Measurements from ENCODE around the gene RIN2. TPM values are rescaled to one million over a fixed set of nuclear protein-coding genes. Genes with fewer than 3 reads are reported as not detected.
"Not testable (repeated sequence)": the region's sequence is repeated elsewhere in the genome, so short reads cannot be mapped to it uniquely, and the experiment has no call there.

The RIN2 gene
- total RNA-seq, 2 donors from 2014 or later, result 49.2 to 68.0 TPM

DNA sequence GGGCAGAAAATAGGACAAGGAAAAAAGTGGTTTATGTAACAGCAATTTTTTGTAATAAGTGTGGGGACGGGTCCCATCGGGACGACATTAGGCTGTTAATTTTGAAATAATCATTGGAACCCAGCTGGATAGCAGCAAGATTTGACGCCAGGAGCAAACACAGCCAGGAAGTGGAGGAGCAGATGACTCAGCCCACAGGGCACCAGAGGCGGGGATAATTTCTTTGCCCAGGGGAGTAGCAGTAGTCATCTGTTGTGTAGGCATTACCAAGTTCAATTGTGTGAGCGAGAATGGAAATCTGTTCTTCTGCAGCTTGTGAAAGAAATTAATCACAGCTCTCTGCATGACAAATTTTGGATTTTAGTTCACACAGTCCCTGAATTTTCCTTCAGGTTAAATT, 22.6 kb upstream of the RIN2 start:
- DNase-seq (ENCODE audit: low spot score), result peak; percentile 91
- intact Hi-C loops (cut with DNase I), result no loop called here

DNA sequence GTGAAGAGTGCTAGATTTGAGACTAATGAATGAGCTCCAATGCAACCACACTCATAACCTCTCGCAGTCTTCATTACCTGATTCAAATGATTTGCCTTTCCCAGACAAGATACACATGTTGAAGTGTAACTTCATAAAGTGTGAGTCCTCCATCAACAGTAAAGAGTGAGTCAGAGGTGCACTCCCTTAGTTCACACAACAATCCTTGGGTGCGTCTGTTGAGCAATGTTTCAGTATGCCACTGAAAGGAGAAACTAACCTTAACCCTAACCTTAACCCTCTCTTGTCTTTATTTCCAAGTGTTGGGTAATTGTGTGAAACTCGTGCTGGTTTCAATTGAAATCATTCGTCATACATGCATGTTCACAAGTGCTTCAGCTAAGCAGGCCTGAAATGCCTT, 21.0 kb upstream of the RIN2 start:
- no peak for DNase-seq (ENCODE audit: low spot score)
- intact Hi-C loops (cut with DNase I), result no loop called here

DNA sequence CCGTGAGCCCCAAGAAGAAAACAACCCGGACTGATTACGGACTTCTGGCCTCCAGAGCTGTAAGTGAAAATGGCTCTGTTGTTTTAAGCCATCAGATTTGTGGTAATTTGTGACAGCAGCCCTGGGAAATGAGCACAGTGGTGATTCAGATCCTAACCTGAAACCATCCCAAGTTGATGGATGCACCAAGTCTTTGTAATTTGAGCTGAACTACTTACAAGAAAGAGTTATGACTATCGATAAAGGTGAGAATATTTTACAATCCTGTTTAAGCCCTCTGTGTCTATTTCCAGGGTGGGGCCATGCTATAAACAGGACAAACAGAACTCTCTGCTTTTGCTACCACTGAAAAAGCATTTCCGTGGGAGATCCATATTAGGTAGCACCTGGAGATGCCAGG, 19.1 kb upstream of the RIN2 start:
- DNase-seq (ENCODE audit: low spot score), result no peak
- intact Hi-C loops (cut with DNase I), result no loop called here

DNA sequence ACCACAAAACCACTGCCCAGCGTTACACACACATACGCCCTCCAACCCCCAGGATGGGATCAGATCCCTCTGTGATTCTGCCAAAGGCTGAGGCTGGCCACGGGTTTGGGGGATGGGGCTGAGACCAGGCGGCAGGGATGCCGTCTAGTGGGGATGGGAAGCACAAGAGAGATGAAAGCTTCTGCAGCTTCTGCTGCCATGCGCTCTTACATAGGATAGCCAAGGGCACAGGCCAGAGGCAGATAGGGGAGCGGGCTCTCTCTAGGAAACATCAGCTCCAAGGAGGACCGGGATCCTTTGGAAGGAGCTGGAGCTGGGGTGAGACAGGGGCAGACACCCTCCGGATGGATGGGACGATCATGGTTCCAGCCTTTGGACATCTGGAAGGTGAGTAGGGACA, 18.7 kb upstream of the RIN2 start:
- DNase-seq (ENCODE audit: low spot score), result no peak
- intact Hi-C loops (cut with DNase I), result no loop called here

DNA sequence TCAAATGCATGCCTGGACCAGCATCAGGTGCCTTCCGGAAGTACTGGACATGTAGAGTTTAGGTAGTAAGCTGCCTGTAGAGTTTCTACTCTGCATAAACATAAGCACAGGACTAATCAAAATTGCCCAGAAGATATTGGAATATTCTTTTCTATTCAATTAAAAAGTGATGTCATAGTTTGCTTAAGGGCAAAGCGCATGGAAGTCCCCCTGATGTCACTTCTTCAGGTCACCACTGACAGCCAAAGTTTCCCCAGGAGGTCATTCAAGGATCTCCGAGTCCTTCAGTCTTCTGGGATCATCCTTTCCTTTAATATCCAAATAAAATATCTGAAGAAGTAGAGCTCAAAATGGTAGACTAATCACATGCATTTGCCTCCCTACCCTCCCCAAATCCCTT, 17.5 kb upstream of the RIN2 start:
- intact Hi-C loops (cut with DNase I), result no loop called here

DNA sequence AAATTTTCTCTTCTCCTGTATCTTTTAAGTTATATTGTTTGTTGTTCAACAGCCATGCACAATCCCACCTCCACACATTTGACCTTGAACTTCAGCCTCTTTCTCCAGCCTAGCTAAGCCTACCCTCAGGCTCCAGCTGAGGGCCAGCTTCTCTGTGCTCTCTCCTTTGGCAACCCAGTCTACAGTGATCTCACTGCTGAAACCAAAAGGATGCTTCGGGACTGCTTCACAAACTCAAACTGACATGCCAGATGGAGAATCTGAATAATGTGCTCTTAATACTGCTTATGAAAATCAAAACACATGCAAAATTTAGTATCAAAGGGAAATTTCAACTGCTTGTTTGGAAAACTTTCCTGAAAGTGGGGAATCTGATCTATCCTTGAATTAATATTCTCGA, 16.1 kb upstream of the RIN2 start:
- DNase-seq (ENCODE audit: low spot score), result no peak
- intact Hi-C loops (cut with DNase I), result no loop called here

More for the DNA sequence above, 17.5 kb upstream of the RIN2 start:
- no peak for DNase-seq (ENCODE audit: low spot score)

DNA sequence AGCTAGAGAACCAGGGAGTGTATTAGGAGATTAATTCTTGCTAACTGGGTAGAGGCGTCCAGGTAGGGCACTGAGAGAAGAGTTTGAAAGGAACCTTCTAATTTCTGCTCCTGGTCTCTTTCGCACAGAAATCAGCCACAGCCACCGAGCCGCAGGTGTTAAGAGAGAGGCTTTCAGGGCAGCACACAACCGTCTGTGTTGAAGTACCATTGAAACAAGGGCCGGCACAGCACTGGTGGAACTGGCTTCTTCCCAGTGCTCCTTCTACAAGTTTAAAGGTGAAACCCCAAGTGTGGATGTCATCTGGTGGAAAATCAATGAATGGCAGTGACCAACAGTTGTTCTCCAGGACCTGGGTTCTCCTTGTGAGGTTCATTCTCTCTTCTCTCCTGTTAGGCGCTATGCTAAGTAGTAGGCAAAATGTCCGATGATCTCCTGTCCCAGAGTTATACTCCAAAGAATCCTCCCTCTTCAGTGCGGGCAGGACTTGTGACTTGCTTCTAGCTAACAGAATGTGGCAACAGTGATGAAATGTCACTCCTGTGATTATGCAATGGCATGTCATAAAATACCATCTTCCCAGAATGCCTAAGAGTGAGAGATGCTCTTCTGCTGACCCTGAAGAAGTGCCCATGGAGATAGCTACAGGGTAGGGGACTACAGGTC, 15.0 kb upstream of the RIN2 start:
- intact Hi-C loops (cut with DNase I), result no loop called here
- DNase-seq (ENCODE audit: low spot score), result no peak

DNA sequence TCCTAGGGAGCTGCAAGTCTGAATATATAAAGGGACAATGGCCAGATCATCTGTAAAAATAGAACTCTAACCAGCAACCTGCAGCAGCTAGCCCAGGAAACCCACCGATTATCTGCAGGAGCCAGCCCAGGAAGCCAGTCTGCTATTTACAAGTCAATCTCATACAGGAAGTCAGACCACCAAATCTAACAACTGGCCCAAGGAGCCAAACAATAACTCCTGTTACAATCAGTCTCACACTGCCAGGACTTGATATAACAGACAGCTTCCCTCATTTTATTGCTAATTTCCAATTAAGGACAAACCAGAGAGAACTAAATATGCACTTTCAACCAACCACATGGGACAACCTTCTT, 14.4 kb upstream of the RIN2 start:
- DNase-seq (ENCODE audit: low spot score), result no peak
- intact Hi-C loops (cut with DNase I), result no loop called here

DNA sequence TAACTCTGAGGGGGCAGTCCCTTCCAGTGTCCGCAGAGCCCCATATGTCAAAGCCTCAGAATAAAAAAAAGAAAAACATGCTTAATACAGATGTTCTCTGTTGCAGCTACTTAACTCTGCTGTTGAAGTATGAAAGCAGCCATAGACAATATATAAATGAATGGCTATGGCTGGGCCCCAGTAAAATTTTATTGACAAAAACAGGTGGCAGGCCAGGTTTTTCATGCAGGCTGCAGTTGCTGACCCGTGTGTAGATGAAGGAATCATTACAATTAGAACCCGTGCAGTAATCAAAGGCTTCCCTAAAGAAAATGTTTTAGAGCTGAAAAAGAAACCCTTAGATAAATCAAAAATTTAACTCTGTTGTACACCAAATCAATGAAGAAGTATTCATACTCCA, 13.0 kb upstream of the RIN2 start:
- intact Hi-C loops (cut with DNase I), result no loop called here
- DNase-seq (ENCODE audit: low spot score), result no peak

DNA sequence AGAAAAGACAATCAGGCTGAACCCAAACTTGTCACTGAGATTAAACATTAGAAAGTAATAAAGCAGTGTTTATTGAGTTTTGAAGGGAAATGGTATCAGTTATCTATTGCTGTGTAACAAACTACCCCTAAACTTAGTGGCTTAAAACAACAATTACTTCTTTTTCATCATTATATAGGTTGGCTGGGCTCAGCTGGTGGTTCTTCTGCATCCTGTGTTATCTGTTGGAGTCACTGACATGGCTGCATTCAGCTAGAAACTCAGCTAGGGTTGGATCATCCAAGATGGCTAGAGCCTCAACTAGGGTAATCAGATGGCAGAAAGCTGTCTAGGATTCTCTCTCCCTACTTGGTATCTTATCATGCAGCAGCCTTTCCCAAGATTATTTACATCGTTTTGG, 12.5 kb upstream of the RIN2 start:
- intact Hi-C loops (cut with DNase I), result no loop called here
- DNase-seq (ENCODE audit: low spot score), result no peak

DNA sequence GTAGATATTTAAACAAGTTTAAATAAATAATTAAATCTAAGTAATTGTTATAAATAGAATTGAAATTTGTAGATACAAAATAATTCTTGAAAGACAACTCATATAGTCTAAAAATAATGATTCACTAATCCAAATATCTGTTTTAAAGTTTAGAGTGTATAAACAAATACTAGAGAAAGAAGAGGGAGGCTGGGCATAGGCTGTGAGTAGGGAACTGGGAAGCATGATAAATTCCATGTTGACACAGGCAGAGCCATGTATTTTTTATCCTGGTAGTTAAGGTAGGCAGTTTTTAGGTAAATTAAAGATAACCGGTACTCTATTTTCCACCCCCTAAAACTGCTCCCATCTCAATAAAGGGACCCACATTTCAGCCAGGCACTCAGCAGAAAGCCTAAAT, 11.7 kb upstream of the RIN2 start:
- intact Hi-C loops (cut with DNase I), result no loop called here

DNA sequence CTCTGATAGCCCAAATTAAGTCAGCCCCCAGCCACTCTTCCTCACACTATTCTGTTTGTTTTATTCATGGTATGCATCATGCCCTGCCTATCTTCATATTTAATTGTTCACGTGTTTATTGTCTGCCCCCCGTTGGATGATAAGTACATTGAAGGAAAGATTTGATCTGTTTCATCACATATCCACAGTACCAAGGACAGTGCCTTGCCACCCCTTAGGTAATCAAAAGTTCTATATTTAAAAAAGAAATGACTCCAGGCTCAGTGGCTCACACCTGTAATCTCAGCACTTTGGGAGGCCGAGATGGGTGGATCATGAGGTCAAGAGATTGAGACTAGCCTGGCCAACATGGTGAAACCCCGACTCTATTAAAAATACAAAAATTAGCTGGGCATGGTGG, 10.2 kb upstream of the RIN2 start:
- no peak for DNase-seq (ENCODE audit: low spot score)
- intact Hi-C loops (cut with DNase I), result no loop called here

More for the DNA sequence above, 11.7 kb upstream of the RIN2 start:
- no peak for DNase-seq (ENCODE audit: low spot score)

DNA sequence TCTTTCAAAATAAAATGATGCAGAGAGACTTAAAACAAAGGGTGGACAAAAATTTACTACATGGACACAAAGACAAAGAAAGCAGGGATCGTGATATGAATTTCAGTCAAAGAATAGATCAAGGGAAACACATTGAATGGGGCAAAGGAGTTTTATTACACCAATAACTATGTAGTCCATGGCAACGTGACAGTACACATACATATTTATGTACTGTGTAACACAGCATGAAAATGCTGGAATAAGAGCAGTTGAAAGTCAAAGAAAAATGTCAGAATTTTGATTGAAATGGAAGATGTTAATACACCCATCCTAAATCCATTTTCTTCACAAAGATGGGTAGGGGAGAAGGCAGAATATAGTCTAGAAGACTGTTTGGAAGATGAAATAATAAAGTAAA, 9.4 kb upstream of the RIN2 start:
- DNase-seq (ENCODE audit: low spot score), result no peak
- intact Hi-C loops (cut with DNase I), result no loop called here

DNA sequence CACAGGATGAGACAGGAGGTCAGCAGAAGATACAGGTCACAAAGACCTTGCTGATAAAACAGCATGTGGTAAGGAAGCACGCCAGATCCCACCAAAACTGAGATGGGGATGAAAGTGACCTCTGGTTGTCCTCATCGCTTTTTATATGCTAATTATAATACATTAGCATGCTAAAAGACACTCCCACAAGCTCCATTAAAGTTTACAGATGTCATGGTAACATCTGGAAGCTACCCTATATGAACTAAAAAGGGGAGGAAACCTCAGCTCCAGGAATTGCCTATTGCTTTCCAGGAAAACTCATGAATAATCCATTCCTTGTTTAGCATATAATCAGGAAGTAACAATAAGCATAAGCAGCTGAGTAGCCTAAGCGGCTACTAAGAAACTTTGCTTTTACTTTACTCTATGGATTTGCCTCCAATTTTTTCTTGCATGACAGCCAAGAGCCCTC, 8.4 kb upstream of the RIN2 start:
- intact Hi-C loops (cut with DNase I), result no loop called here
- DNase-seq (ENCODE audit: low spot score), result no peak

DNA sequence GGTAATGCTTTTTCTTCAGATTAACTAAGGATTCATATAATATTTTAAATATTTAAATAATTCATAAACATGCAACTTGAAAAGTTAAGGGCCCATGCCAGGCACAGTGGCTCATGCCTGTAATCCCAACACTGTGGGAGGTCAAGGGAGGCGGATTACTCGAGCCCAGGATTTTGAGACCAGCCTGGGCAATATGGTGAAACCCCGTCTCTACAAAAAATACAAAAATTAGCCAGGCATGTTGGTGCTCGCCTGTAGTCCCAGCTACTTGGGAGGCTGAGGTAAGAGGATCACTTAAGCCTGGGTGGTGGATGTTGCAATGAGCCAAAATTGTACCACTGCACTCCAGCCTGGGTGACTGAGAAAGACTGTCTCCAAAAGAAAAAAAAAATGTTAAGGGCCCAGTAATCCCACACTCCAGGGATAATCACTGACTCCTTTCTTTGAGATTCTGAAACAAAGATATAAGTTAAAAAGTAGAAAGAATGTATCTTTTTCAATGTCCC, 7.9 kb upstream of the RIN2 start:
- intact Hi-C loops (cut with DNase I), result no loop called here
- no peak for DNase-seq (ENCODE audit: low spot score)

DNA sequence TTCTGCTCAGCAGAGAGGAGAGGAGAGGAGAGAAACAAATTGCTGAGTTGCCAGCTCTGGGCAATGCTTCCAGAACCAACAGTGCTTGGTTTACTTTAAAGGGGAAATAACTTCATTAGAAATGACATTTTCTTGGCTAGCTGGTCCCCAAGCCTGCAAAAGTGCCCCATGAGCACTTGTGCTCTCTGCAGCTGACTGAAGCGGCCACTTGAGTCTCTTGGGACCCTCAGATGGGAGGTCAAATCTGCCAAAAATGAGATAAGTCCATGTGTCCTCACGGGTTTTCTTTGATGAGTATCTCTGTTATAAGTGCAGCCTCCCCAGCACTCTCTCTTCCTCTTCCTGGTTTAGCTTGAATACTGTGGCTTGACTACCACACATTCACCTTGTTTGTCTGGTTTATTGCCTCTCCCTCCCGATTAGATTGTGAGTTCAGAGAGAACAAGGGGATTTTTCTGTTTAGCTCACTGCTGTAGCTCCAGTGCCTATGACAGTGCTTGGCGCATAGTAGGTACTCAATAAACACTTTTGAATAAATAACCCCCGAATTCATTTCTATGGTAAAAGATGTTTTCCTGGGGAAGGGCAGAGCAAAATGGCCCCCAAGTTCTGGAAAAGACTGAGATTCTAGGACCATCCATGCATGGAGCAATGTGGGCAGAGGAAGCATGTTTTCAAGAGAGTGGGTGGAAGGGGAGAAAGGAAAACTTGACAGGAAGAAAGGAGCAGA, 7.0 kb upstream of the RIN2 start:
- no peak for DNase-seq (ENCODE audit: low spot score)
- intact Hi-C loops (cut with DNase I), result no loop called here

DNA sequence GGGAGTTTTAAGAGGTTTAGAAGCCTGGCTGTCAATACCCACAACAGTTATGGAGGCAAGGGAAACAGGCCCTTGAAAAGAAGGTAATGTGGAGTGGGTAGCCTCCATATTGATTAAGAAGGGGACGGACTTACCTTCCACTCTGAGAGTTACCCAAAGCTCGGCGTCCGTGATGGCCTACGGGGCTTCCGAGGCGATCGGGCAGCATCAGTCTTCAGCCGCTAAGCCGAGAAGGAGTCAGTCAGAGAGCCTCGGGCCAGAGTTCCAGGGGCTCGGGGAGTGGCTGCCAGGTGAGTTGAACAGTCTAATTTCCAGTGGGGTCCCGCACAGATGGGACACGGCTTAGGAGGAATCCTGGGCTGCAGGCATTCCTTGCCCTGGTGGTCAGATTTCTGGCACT, 3.9 kb upstream of the RIN2 start:
- intact Hi-C loops (cut with DNase I); DNase-seq (ENCODE audit: low spot score): not testable (repeated sequence)

DNA sequence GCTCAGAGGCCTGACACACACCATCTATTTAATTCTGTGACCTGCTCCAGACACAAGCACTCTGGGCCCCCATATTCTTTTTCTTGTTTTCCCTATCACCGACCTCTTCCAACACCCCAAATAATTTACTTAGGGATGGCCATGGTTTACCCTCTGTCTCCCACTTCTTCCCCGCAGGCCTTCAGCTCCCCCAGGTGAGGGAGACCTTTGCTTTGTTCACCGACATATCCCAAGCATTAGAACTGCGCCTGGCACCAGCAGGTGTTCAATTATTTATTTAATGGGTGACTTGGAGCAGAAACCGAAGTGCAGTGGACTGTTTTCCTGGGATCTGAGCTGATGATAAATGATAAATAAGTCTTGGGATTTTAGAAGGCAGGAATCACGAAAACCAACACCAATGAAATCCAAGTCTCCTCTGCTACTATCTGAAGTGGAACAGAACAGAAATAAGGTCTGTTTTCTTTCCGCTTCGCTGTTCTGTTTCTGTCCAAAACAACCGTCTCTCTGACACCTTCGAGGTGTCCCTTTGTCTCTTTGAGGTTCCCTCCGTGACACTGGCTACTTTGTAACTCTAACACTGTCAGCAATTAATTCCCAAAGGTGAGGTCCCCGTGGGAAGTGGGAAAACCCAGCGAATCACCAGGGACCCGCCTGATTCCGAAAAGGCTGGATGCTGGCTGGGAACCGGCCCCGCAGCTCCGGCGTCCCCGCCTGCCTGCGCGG, 1.1 kb upstream of the RIN2 start:
- intact Hi-C loops (cut with DNase I), result no loop called here
- DNase-seq (ENCODE audit: low spot score), result no peak

DNA sequence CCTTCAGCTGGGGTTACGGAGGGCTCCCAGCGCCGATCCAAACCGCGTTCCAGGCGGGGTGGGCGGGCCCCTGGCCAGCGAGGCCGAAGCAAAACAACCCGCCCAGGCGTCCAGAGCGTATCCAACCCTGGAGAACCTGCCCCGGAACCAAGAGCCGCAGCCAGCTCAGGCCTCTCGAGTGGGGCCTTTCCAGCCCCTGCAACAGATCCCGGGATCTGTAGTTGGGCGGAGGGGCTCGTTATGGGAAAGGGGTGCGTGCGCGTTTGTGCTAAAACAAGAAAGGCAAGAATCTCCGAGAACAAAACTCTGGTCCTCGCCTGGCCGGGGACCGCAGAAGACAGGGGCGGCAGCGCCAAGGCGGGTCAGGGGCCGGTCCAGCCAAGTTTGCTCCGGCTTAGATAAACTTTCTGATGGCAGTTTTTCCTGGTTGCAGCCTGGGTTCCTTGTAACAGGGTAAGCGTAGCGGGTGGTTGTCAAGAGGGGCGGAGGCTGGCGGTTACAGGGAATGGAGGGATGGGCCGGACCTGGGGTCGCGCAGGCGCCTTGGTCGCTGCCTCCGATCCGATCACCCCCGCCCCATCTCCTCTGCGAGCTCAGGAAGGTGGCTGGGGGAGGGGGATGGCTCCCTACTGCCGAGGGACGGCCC, 448 bp upstream of the RIN2 start:
- peak; percentile 95 for DNase-seq (ENCODE audit: low spot score)

More for the DNA sequence above, 448 bp upstream of the RIN2 start:
- intact Hi-C loops (cut with DNase I), result no loop called here
